ENCODE results near the gene CHRNE. TPM values are rescaled to one million over a fixed set of nuclear protein-coding genes. Genes with fewer than 3 reads are reported as not detected.
"Not testable (repeated sequence)": the region's sequence is repeated elsewhere in the genome, so short reads cannot be mapped to it uniquely, and the experiment has no call there.

Gene CHRNE
- total RNA-seq, 2 donors from 2014 or later: 0.33 to 1.8 TPM

DNA sequence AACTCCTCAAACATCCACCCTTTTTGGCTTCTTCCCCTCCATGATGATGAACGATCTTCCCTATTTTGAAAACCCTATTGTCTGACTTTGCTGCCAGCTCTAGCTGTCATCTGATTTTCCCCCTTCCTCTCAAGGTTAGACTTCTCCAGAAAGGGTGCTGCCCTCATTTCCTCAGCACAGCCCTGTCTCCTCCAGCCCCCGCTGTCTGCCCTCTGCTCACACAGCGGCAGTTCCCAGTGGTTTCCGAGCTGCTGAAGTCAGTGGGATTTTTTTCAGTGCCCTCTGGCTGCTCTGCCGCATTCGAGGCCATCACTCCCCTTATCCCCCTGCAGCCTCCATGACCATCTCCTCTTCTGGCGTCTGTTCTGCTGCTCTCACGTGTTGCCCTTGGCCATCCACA lies 30.1 kb downstream of the CHRNE start:
- DNase-seq: peak in 1 of 4 donors; percentile 48

DNA sequence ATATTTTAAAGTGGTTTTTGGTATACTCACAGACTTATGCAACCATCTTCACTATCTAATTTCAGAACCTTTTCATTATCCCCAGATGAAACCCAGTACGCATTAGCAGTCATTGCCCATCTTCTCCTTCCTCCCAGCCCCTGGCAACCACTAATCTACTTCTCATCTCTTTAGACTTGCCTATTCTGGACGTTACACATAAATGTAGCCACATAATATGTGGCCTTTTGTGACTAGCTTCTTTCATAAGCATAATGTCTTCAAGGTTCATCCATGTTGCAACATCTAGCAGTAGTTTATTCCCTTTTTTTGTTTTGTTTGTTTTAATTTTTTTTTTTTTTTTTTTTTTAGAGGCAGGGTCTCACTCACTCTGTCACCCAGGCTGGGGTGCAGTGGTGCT lies 32.0 kb downstream of the CHRNE start:
- Histone ChIP-seq H3K27me3 (no peaks in the 10 kb centered on the region), H3K4me3 (no peak overlapping the region), H3K9me3 (no peaks in the 10 kb centered on the region), H3K27ac (no peak overlapping the region), H3K36me3 (replicated peaks in 1 of 2; ENCODE audit: insufficient read depth in 1 of 2, low read depth in 2 of 2) (peaks cover 0 to 4% of the 10 kb centered on the region in 2 donors), H3K4me1 (no peaks in the 10 kb centered on the region)
- TF ChIP-seq POLR2A (IDR thresholded peaks at IDR 0.05): no peak
- TF ChIP-seq, protein P1, sequence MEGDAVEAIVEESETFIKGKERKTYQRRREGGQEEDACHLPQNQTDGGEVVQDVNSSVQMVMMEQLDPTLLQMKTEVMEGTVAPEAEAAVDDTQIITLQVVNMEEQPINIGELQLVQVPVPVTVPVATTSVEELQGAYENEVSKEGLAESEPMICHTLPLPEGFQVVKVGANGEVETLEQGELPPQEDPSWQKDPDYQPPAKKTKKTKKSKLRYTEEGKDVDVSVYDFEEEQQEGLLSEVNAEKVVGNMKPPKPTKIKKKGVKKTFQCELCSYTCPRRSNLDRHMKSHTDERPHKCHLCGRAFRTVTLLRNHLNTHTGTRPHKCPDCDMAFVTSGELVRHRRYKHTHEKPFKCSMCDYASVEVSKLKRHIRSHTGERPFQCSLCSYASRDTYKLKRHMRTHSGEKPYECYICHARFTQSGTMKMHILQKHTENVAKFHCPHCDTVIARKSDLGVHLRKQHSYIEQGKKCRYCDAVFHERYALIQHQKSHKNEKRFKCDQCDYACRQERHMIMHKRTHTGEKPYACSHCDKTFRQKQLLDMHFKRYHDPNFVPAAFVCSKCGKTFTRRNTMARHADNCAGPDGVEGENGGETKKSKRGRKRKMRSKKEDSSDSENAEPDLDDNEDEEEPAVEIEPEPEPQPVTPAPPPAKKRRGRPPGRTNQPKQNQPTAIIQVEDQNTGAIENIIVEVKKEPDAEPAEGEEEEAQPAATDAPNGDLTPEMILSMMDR (IDR thresholded peaks at IDR 0.05): no peak
- DNase-seq (no peak), ATAC-seq (no peak)
- intact Hi-C loops (cut with DNase I): no loop called here
- WGBS, 2 donors: 82 to 89% methylated on average over 2 of the region's 2 CpGs

More for the DNA sequence above, 30.1 kb downstream of the CHRNE start:
- no peak overlapping the region for H3K4me3 ChIP-seq
- intact Hi-C loops (cut with DNase I): no loop called here
- H3K27me3 ChIP-seq: no peaks in the 10 kb centered on the region
- ATAC-seq: no peak
- H3K9me3 ChIP-seq: no peaks in the 10 kb centered on the region
- WGBS, 2 donors: 64 to 75% methylated on average over 8 of the region's 8 CpGs
- no peak overlapping the region for H3K27ac ChIP-seq
- peaks cover 0 to 4% of the 10 kb centered on the region in 2 donors for H3K36me3 ChIP-seq (replicated peaks in 1 of 2; ENCODE audit: insufficient read depth in 1 of 2, low read depth in 2 of 2)
- H3K4me1 ChIP-seq: no peaks in the 10 kb centered on the region
- TF ChIP-seq, protein P1 (IDR thresholded peaks at IDR 0.05): no peak
- no peak for TF ChIP-seq POLR2A (IDR thresholded peaks at IDR 0.05)

DNA sequence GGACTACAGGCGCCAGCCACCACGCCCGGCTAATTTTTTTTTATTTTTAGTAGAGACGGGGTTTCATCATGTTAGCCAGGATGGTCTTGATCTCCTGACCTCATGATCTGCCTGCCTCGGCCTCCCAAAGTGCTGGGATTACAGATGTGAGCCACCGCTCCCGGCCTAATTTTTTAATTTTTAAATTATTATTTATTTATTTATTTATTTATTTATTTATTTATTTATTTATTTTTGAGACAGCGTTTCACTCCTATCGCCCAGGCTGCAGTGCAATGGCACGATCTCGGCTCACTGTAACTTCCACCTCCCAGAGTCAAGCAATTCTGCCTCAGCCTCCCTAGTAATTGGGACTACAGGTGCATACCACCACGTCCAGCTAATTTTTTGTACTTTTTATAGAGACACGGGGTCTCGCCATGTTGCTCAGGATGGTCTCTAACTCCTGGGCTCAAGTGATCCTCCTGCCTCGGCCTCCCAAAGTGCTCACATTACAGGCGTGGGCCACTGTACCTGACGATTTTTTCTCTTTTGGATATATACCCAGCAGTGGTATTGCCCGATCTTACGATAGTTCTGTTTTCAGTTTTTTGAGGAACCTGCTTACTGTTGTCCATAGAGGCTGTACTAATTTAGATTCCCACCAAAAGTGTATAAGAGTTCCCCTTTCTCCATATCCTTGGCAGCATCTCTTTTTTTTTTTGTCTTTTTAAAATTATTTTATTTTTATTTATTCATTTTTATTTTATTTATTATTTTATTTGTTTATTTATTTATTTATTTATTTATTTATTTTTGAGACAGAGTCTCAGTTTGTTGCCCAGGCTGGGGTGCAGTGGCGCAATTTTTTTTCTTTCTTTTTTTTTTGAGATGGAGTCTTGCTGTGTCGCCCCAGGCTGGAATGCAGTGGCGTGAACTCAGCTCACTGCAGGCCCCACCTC lies 33.6 kb downstream of the CHRNE start:
- DNase-seq; H3K9me3 ChIP-seq; H3K27me3 ChIP-seq; H3K4me1 ChIP-seq; ATAC-seq; H3K27ac ChIP-seq; intact Hi-C loops (cut with DNase I); H3K4me3 ChIP-seq; H3K36me3 ChIP-seq (replicated peaks in 1 of 2; ENCODE audit: insufficient read depth in 1 of 2, low read depth in 2 of 2): not testable (repeated sequence)
- WGBS, 2 donors: 92 to 93% methylated on average over 22 of the region's 22 CpGs

DNA sequence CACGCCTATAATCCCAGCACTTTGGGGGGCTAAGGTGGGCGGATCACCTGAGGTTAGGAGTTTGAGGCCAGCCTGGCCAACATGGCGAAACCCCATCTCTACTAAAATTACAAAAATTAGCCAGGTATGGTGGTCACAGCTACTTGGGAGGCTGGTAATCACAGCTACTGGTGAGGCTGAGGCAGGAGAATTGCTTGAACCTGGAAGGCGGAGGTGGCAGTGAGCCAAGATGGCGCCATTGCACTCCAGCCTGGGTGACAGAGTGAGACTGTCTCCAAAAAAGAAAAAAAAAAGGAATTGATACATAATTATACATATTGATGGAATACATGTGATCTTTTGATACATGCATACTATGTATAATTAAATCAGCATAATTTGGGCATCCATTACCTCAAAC lies 35.4 kb downstream of the CHRNE start:
- intact Hi-C loops (cut with DNase I); H3K9me3 ChIP-seq; H3K27ac ChIP-seq; DNase-seq; ATAC-seq; H3K4me3 ChIP-seq; H3K27me3 ChIP-seq; H3K4me1 ChIP-seq; H3K36me3 ChIP-seq (replicated peaks in 1 of 2; ENCODE audit: insufficient read depth in 1 of 2, low read depth in 2 of 2): not testable (repeated sequence)
- WGBS, 2 donors: 81 to 86% methylated on average over 5 of the region's 5 CpGs

DNA sequence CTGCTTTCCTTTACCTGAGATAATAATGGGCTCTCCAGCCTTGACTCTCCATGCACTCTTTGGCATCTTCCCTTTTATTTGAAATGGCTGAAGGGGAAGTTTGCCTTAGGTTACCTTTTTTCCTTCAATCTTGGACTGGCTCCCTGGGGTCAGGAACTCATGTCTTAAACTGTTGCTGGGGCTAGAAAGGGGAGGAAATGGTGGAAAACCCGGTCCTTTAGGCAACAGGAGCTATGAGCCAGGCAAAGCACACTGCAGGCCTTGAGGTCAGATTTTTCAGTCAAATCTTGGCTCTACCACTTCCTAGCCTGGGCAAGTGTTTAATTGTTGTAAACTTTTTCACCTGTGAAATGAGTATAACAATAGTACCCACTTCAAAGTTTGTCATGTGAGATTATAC lies 39.6 kb downstream of the CHRNE start:
- H3K36me3 ChIP-seq (replicated peaks in 1 of 2; ENCODE audit: insufficient read depth in 1 of 2, low read depth in 2 of 2): peaks cover 0 to 4% of the 10 kb centered on the region in 2 donors
- DNase-seq (no peak), ATAC-seq (no peak)
- H3K27me3 ChIP-seq: no peaks in the 10 kb centered on the region
- no peak overlapping the region for H3K4me3 ChIP-seq
- H3K9me3 ChIP-seq: no peaks in the 10 kb centered on the region
- no peak overlapping the region for H3K27ac ChIP-seq
- H3K4me1 ChIP-seq: peaks cover 10% of the 10 kb centered on the region
- 88 to 95% methylated on average over 1 of the region's 1 CpG for WGBS, 2 donors
- TF ChIP-seq POLR2A (IDR thresholded peaks at IDR 0.05): no peak
- TF ChIP-seq, protein P1 (IDR thresholded peaks at IDR 0.05): no peak
- intact Hi-C loops (cut with DNase I): no loop called here

Data from body of pancreas (tissue), 4 donors.